Measurements from ENCODE around the gene PDLIM4.
A peak's percentile ranks its signal among the peaks of the same experiment; 100 is the strongest.

Gene PDLIM4

DNA sequence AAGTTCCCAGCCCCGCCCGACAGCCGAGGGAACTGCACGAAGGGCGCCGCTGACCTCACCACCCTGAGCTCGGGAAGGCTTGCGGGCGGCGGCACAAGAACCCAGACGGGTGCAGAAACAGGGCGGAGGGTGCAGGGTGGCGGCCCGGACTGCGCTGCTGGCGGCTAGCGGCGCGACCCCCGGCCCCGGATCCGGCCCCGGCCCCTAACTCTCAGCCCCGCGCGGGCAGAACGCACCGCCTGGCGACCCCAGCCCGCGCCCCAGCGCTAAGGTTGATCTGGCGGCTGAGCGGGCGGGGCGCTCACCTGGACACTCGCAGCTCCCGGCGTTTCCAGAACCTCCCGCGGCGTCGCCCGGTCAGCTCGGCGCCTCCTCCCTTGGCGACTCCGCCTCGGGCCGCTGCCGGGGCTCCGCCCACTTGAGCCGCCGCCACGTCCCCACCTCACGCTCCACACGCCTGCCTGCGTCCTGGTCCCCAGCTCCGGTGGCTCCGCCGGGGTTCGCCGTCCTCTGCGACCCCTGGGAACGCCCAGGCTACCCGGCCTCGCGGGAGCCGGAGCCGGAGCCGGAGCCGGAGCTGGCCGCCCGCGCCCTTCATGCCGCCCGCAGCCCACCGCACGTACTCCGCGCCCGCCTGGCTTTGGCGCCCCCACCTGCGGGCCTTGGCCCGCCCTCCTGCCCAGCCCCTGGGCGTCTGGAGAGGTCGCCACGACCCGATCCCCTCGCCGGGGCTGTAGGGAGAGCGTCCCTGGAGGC is 29.8 kb upstream of the PDLIM4 start, which contains the start of gene P4HA2:
TSS of gene P4HA2 (minus strand) at position 369 of the 756 bp plus-strand sequence. CDS start 9,227 bp downstream, outside the sequence.
- DNase-seq (ENCODE audit: low read depth) = no peak

DNA sequence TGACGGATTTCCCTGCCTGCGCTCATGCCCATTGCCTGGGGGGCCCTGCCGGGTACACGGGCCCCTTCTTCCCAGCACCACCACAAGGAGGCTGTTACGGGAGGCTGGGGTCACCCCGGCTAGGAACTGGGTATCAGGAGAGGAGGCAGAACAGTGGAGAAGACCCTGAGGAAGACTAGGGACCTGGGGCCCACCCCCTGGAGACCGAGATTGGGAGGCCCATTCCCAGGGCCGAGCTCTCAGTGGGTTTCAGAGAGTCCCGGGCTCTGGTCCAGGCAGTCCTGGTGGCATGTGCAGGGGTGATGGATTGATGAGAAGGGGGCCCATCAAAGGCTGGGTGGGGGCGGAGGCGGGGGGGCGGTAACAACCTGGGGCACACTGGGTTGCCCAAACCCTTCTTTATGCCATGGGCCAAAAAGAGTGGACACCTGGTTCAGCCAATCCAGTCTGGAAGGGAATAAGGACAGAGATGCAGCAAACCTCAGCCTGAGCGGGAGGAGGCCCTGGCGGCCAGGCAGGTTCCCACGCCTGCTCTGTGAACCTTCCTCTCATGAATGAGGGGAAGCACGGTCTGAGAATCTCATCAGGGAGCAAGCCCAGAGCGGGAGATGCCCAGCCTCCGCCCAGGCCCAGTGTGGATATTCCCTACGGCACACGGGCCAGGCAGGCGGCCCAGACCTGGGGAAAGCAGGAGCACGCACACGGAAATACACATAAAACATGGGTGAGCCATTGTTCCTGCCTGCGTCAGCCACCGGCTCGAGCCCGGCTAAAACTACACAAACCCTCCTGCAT is 29.1 kb upstream of the PDLIM4 start:
- no peak for DNase-seq (ENCODE audit: low read depth)

DNA sequence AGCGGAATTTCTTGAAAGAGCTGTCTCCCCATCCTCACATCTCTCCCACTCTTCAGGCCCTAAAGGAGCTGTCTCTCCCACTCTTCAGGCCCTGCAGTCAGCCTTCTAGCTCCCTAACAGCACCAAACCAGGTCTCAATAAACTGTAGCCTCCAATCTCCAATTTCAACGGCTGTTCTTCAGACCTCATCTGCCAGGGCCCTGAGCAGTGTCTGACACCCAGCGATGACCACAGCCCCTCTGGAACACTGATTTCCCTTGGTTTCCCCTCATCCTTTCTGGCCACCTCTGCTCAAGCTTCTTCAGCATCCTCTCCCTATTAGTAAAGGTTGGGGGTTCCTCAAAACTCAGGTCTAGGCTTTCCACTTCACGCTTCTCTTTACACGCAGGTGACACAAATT is 28.3 kb upstream of the PDLIM4 start:
- no peak for DNase-seq (ENCODE audit: low read depth)

DNA sequence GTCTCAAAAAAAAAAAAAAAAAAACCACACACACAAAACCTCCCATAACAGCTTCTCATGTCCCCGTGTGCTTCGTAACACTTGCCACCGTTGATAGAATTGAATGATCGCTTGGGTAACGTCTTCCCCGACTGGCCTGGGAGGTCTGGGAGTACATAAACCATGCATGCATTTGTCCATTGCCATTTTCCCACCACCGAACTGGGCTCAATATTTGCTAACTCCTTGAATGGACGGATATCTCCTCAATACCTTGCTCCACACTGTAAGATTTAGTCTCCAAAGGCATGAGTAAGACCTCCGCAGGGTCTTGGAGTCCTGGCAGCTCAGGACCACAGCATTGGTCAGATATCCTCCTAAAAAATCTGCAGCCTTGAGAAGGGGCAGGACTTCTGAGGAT is 26.6 kb upstream of the PDLIM4 start:
- no peak for DNase-seq (ENCODE audit: low read depth)

DNA sequence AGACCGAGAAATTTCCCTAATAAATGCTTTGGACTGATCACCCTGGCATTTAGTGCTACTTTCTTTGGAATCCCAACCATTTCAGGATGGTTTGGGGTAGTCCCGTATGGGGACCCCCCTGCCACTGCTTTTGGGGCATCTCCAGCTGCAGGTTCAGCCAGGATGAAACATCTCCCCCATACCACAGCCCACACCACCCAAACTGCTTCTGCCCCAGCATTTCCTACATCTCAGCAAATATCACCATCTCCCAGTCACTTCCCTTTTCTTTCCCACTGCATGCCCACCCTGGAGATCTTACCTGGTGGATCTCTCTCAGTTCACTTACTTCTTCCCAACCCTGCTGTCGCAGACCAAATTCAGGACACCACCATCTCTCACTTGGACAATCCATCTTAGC is 25.0 kb upstream of the PDLIM4 start:
- DNase-seq (ENCODE audit: low read depth) = no peak

DNA sequence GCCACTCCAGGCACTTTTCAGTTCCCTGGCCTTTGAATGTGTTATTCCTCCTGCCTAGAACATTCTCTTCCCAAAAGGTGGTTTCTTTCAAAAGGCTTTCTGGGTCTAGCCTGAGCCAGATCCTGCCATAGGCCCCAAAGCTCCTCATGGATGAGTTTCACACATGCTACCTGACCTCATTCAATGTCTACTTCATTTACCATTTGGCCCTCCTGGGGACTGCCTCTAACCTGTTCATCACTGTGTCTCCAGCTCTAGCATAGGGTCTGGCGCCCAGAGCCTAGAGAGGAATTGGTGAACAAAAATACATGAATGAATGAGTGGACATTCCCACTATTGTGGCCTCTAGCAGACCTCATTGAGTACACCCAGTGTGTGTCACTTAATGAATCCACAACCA is 24.4 kb upstream of the PDLIM4 start:
- no peak for DNase-seq (ENCODE audit: low read depth)

DNA sequence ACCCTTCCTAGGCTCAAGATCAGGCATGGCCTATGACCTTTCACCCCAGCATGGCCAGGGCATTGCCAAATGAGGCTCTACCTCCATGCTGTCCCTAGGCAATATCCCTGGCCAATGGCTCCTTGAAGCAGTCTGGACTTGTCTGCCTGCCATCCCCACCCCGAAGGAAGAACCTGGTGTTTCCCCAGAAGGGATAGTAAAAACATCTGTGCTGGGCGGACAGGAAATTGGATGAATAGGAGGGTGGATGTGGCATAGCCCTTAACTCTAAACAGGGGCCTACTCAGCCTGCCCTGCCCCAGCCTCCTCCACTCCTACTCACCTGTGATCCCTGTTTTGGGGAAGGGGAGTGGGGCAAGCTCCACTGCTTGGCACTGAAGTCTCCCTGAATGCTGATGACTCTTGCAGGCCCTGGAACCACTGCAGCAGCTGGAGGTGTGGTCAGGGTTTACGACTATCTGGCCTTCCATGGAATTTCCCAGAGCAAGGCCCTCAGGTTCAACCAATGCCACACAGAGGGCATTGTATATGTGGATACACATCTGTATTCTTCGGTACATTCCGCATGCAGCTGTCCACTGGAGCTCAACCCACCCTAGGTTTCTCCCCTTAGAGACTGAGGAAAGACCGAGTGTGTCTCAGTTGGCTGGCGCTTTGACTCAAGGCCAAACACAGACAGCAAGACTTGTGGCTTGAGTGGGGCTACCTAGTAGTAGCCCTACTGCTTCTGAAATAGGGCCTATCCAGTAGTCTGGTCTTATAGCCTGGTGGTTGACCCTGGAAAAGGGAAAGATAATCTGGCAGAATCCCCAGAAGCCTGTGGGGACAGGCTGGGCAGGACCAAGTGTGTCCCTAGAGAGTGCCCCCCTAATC is 23.4 kb upstream of the PDLIM4 start:
- no peak for DNase-seq (ENCODE audit: low read depth)

DNA sequence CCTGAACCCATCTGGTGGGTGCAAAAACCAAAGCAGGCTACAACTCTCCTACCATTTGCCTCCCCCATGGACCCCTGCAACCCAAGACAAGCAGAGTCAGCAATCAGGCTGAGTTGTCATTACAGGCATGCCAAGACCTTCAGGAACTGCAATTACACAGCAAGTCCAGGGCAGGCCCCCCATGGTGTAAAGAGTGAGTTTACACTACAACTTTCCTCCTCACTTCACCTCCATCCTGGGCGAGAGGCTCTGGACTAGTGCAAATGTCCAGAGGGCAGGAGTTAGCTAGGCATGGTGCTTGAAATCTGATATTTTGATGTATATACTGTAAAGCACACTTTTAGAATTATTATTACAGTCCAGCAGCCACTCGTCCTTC is 22.8 kb upstream of the PDLIM4 start:
- no peak for DNase-seq (ENCODE audit: low read depth)

DNA sequence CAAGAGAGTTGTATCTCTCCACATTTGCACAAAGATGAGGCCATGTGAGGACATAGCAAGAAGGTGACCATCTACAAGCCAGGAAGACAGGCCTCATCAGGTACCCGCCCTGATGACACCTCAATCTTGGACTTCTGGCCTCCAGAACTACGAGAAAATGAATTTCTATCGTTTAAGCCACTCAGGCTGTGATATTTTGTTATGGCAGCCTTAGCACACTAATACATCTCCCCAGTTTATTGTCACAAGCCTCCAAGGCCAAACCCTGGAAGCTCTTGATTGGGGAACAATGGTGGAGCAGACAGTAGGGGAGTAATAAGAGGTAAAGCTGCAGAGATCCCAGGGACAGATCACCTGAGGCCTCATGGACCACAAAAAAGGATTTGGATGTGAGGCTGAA is 22.2 kb upstream of the PDLIM4 start:
- DNase-seq (ENCODE audit: low read depth) = no peak

DNA sequence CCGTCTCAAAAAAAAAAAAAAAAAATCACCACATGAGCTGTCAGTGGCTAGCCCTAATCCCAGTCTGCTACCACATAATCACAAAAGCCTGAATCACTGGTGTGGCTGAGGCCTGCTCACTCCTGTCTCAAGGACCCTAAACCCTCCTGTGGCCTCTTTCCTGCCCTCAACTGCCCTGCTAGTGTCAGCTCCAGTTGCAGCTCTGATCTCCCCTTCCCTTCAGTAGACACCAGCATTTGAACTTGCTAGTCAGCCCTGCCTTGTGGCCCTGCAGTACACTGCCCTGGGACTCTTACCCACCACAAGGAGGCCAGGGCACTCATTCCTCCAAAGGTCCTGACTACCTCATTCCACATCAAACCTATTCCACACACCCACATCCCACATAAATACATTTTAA is 20.4 kb upstream of the PDLIM4 start:
- DNase-seq (ENCODE audit: low read depth) = no peak

DNA sequence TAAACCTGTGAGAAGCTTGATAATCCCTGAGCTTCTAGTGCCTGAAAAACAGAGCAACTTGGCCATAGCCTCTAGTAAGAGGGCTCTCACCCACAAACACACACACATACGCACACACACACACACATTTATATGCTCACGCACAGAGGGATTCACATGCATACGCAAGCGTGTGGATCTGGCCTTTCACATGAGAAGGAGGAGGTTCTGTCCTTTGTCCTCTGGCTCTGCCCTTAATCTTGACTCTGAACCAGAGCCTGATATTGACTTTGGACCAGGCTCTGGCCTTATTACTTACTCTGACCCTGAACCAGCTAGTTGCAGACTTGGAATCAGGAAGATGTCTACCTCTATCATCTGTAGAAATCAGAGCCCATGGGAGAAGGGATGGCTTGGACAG is 19.8 kb upstream of the PDLIM4 start:
- DNase-seq (ENCODE audit: low read depth) = no peak

DNA sequence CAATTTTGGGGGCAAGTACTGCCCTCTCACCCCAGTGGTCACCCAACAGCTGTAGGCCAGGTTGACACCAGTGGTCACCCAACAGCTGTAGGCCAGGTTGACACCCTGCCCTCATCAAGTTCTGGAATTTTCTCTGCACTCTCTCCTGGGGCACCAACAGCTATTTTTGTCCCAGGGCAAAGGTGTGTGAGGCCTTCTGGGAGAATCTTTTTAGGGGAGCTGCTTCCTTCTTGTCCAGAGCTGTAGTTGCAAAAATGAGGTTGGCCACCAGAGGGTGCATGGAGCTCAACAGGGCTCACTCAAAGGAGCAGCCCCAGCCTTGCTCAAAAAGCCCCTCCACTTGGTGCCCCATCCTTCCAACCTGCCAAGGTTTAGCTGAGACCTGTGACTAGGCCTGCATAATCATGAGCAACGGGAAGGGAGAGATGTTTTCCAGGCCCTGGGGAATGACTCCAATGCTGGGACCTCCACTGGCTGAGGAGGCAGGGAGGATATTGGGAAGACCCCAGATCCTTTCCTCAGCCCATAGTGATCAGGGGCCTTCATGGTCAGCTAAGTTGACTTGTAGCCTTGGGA is 19.2 kb upstream of the PDLIM4 start:
- peak; percentile 67 for DNase-seq (ENCODE audit: low read depth)

DNA sequence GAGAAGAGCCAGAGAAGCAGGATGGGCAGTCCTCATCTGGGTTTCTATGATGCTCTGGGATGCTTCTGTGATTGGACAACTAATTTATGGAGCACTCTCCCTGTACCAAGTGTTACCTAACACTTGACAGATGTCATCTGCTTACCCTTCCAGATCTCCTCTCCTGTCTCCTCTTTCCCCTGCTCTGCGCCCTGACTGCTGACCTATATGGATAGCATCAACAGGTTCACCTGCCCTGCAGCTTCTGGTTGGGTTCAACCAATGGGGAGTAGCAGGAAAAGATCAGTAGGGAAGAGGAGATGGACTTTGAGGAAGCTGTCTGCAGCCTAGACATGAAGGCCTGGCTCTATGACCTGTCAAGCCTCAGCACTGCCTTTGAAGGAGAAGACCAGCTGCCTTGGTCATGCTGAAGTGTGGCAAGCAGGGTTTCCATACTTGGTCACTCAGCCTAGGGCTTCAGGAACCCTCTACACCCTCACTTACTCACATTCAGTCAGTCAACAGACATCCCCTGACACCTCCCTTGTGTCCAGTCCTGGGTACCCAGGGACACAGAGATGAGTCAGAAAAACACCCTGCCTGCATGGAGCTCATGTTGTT is 18.5 kb upstream of the PDLIM4 start:
- DNase-seq (ENCODE audit: low read depth) = no peak

DNA sequence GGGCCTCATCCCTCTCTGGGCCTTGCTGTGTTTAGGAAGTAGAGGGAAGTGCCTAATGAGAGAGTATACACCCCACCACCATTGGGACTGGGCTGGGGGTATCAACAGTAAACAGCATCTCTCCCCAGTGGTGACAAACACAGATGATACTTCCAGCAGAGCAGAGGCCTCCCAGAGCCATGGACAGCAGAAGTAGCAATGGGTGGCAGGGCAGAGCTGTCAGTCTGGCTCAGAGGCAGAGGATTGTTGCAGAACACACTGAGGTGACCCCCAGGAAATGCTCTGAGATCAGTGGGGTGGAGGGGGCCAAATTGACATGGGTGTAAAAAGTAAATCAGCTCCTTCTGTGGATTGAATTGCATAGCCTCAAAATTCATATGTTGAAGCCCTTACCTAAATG is 17.7 kb upstream of the PDLIM4 start:
- DNase-seq (ENCODE audit: low read depth) = no peak

DNA sequence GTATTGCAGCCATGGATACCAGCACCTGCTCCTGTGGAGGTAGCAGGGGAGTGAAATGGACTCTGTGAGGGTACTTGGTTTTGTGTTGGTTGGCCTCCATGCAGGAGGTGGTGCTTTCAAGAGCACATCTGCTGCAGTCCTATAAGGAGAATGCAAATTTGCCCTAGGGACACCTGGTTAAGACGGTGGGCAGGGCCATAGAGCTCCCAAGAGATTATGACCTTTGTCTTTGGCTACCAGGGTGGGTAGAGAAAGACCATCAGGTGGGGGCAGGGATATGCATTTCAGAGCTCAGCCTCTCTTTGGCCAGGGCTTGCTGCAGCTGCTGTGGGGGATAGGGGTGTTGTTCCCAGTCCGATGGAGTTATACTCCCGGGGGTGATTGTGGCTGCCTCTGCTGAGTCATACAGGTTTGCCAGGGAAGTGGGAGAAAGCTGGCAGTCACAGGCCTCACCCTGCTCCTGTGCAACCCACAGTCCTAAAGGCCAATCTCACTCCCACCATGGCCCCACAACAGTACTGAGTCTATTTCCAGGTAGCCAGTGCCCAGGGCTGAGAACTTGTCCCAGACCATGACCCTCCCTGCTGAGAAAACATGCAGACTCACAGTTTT is 14.0 kb upstream of the PDLIM4 start:
- DNase-seq (ENCODE audit: low read depth) = no peak

DNA sequence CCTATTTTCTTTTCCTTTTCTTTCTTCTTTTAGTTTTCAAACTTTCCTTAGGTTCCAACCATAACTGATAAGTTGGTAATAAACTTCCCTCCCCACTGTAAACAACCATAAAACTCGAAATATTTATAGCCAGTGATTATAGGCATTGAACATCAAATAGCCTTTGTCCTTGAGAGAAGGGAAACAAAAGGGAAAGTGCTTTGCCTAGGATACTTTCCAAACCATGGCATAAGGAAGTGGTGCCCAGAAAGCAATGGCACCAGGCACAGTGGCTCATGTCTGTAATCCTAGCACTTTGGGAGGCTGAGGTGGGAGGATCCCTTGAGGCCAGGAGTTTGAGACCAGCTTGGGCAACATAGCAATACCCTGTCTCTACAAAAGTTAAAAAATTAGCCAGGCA is 11.9 kb upstream of the PDLIM4 start:
- no peak for DNase-seq (ENCODE audit: low read depth)

DNA sequence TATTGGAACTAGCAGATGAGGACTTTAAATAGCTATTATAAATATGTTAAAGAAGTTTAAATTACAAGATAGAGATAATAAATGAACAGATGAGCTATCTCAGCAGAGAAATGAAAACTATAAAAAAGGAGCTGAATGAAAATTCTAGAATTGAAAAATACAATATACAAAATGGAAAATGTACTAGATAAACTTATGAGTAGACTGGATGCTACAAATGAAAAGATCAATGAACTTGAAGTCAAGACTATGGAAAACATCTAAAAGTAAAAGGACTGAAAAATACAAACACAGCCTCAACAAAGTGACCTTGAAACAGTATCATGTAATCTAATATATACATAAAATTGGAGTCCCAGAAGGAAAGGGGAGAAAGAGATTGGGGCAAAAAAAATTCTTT is 10.7 kb upstream of the PDLIM4 start:
- no peak for DNase-seq (ENCODE audit: low read depth)

DNA sequence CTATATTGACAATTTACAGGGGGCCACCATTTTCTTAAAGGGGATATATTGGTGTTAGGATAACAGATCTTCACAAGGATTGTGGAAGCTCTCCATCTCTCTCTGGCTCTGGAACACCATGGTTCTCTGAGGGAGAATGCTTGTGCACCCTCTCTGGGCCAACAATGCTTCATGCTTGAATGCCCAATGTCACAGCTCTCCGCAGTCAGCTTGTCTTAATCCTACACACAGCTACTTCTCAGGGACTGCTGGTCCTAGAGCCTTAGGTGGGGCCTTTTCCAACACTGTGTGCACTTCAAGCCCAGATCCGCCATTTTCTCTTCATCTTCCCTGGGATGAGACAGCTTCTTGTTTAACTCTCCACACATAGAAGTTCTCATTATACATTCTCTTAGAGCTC is 6.9 kb upstream of the PDLIM4 start:
- no peak for DNase-seq (ENCODE audit: low read depth)

DNA sequence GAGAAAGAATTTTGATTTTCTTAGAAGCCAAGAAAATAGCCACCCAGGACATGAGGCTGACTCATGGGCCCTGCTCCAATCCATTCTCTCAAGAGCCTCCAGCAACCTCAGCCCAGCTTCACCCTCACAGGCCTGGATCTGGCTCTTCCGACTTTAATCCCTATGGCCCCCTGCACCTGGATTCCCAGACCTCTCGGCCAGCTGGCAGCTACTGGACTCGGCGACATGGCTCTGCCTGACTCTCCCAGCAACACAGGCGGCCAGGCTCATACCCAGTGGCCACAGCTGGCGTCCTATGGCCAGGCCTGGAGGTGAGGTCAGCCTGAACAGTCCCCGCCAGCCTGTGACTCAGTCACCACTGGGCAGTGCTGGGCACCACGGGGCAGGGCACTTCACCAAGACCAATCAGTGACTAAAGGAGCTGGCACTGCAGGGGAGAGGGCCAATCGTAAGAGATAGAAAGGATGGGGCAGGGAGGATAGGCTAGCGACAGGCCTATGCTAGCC is 6.2 kb upstream of the PDLIM4 start:
- DNase-seq (ENCODE audit: low read depth) = no peak

DNA sequence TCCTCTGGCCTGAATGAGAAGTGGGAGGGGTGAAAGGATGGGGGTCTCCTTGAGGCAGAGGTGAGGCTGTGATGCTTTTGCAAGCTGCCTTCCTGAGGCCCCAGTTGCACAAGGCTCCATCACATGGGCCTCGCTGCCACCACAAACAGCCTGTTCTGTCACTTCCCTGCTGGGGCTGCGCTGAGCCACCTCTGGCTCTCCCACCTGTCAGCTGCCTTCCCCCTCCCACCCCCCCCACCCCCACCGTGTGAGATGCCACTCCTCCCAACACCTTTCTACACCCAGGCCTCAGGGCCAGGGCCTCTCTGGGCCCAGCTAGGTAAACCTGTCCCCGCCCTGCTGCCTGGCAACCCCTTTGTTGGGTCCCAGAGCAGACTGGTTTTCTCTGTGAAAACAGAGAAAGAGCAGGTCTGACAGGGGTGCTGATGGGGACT is 4.5 kb upstream of the PDLIM4 start:
- DNase-seq (ENCODE audit: low read depth) = no peak
